Neural cell (in vitro differentiated cells): ENCODE results near the gene LCP1. TPM values are rescaled to one million over a fixed set of nuclear protein-coding genes. Genes with fewer than 3 reads are reported as not detected.

Experiments
- H2AFZ ChIP-seq: fragments of 200-600, 300-800 bp; sonication (generic), shearing (Covaris generic); 2 replicates; pipeline ENCODE4 v1.6.0; 2014; ENCODE audit warnings: low read depth, mild to moderate bottlenecking, antibody characterized with exemption, low read length, moderate library complexity
- H3F3A ChIP-seq: fragments of 200-600 bp; shearing (Covaris generic); 2 replicates; pipeline ENCODE4 v1.6.1; 2016; ENCODE audit warnings: mild to moderate bottlenecking, moderate library complexity, mixed read lengths, antibody characterized with exemption, low read length; ENCODE audit not compliant: insufficient read depth, poor library complexity, severe bottlenecking
- H3K27ac ChIP-seq: fragments of 200-600, 300-800 bp; sonication (generic), shearing (Covaris generic); 2 replicates; pipeline ENCODE4 v1.5.1; 2014; ENCODE audit warnings: mild to moderate bottlenecking, low read length, moderate library complexity
- H3K27me3 ChIP-seq: fragments of 300-800, 200-600 bp; sonication (generic), shearing (Covaris generic); 2 replicates; pipeline ENCODE4 v1.6.0; 2014; ENCODE audit warnings: mild to moderate bottlenecking, low read depth, low read length, moderate library complexity; ENCODE audit not compliant: insufficient read depth
- H3K36me3 ChIP-seq: fragments of 300-800, 200-600 bp; sonication (generic), shearing (Covaris generic); 2 replicates; pipeline ENCODE4 v1.5.1; 2014; ENCODE audit warnings: mild to moderate bottlenecking, antibody characterized with exemption, low read length, moderate library complexity; ENCODE audit not compliant: insufficient read depth
- H3K4me2 ChIP-seq: fragments of 300-800, 200-600 bp; sonication (generic), shearing (Covaris generic); 2 replicates; pipeline ENCODE4 v1.6.0; 2014; ENCODE audit warnings: mild to moderate bottlenecking, low read length
- H3K4me3 ChIP-seq: fragments of 300-800, 200-600 bp; sonication (generic), shearing (Covaris generic); 2 replicates; pipeline ENCODE4 v1.5.1; 2014; ENCODE audit warnings: mild to moderate bottlenecking, low read length, moderate library complexity
- H3K79me2 ChIP-seq: fragments of 200-600 bp; shearing (Covaris generic); replicated peaks from 2 replicates; pipeline ENCODE4 v1.6.0; 2014; ENCODE audit warnings: mild to moderate bottlenecking, low read length, moderate library complexity; ENCODE audit not compliant: insufficient read depth
- H3K9ac ChIP-seq: fragments of 300-800, 200-600 bp; sonication (generic), shearing (Covaris generic); 2 replicates; pipeline ENCODE4 v1.6.1; 2016; ENCODE audit warnings: mild to moderate bottlenecking, low read length, mixed read lengths
- H3K9me2 ChIP-seq: fragments of 200-600 bp; shearing (Covaris generic); 2 replicates; pipeline ENCODE4 v1.6.1; 2016; ENCODE audit warnings: mild to moderate bottlenecking, low read length, mixed read lengths; ENCODE audit not compliant: insufficient read depth
- H3K9me3 ChIP-seq: fragments of 200-600, 300-800 bp; sonication (generic), shearing (Covaris generic); 2 replicates; pipeline ENCODE4 v1.6.1; 2016; ENCODE audit warnings: mild to moderate bottlenecking, mixed run types, low read length, moderate library complexity, mixed read lengths
- H4K20me1 ChIP-seq: fragments of 200-600 bp; shearing (Covaris generic); 2 replicates; pipeline ENCODE4 v1.6.1; 2016; ENCODE audit warnings: mild to moderate bottlenecking, mixed run types; ENCODE audit not compliant: insufficient read depth
- EP300 ChIP-seq: fragments of 450-650 bp; conservative IDR thresholded peaks from 2 replicates; pipeline ENCODE4 v1.6.1; 2014; ENCODE audit warnings: antibody characterized with exemption, mild to moderate bottlenecking, moderate library complexity; ENCODE audit not compliant: poor library complexity, severe bottlenecking
- EZH2 ChIP-seq: fragments of 200-600, 300-800 bp; shearing (Covaris generic), sonication (generic); IDR thresholded peaks from 2 replicates; pipeline ENCODE4 v1.6.1; 2014; ENCODE audit warnings: antibody characterized with exemption, low read length, borderline replicate concordance, mild to moderate bottlenecking; ENCODE audit not compliant: insufficient read depth, poor library complexity, severe bottlenecking
- MXI1 ChIP-seq: fragments of 450-650 bp; conservative IDR thresholded peaks from 2 replicates; pipeline ENCODE4 v1.6.1; 2014; ENCODE audit warnings: antibody characterized with exemption, mild to moderate bottlenecking; ENCODE audit not compliant: poor library complexity, severe bottlenecking
- POLR2AphosphoS5 ChIP-seq: IDR thresholded peaks from 2 replicates; pipeline ENCODE4 v1.6.1; 2012
- RAD21 ChIP-seq: fragments of 450-650 bp; conservative IDR thresholded peaks from 2 replicates; pipeline ENCODE4 v1.6.1; 2014; ENCODE audit warnings: antibody characterized with exemption, mild to moderate bottlenecking, moderate library complexity
- SMC3 ChIP-seq: fragments of 450-650 bp; conservative IDR thresholded peaks from 2 replicates; pipeline ENCODE4 v1.6.1; 2014; ENCODE audit warnings: antibody characterized with exemption, mild to moderate bottlenecking, moderate library complexity; ENCODE audit not compliant: poor library complexity
- TAF1 ChIP-seq: IDR thresholded peaks from 2 replicates; pipeline ENCODE4 v1.6.1; 2012; ENCODE audit warnings: low read depth
- polyA plus RNA-seq: library from polyadenylated mRNA; depleted of rRNA; stranded (reverse); fragments of >200 nt; gene quantifications from 2 replicates; pipeline ENCODE4 v1.2.3, GENCODE V29; 2014
- TF ChIP-seq, protein P1 (sequence below): fragments of 450-650 bp; IDR thresholded peaks from 2 replicates; pipeline ENCODE4 v1.5.1; 2014; ENCODE audit warnings: antibody characterized with exemption, mild to moderate bottlenecking, moderate library complexity; ENCODE audit not compliant: poor library complexity, severe bottlenecking
- TF ChIP-seq, protein P2 (sequence below): IDR thresholded peaks from 2 replicates; pipeline ENCODE4 v1.6.1; 2012; ENCODE audit warnings: borderline replicate concordance

Gene LCP1
- polyA plus RNA-seq, 1 donor from 2014 or later = 0.76 TPM

- no peak for TF ChIP-seq TAF1
- TF ChIP-seq SMC3 = no peak
- no peak for TF ChIP-seq POLR2AphosphoS5
- TF ChIP-seq EP300 = no peak
- TF ChIP-seq RAD21 = no peak
- TF ChIP-seq EZH2 = no peak
- TF ChIP-seq, protein P1, sequence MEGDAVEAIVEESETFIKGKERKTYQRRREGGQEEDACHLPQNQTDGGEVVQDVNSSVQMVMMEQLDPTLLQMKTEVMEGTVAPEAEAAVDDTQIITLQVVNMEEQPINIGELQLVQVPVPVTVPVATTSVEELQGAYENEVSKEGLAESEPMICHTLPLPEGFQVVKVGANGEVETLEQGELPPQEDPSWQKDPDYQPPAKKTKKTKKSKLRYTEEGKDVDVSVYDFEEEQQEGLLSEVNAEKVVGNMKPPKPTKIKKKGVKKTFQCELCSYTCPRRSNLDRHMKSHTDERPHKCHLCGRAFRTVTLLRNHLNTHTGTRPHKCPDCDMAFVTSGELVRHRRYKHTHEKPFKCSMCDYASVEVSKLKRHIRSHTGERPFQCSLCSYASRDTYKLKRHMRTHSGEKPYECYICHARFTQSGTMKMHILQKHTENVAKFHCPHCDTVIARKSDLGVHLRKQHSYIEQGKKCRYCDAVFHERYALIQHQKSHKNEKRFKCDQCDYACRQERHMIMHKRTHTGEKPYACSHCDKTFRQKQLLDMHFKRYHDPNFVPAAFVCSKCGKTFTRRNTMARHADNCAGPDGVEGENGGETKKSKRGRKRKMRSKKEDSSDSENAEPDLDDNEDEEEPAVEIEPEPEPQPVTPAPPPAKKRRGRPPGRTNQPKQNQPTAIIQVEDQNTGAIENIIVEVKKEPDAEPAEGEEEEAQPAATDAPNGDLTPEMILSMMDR = no peak
- no peak for TF ChIP-seq MXI1
- TF ChIP-seq, protein P2, sequence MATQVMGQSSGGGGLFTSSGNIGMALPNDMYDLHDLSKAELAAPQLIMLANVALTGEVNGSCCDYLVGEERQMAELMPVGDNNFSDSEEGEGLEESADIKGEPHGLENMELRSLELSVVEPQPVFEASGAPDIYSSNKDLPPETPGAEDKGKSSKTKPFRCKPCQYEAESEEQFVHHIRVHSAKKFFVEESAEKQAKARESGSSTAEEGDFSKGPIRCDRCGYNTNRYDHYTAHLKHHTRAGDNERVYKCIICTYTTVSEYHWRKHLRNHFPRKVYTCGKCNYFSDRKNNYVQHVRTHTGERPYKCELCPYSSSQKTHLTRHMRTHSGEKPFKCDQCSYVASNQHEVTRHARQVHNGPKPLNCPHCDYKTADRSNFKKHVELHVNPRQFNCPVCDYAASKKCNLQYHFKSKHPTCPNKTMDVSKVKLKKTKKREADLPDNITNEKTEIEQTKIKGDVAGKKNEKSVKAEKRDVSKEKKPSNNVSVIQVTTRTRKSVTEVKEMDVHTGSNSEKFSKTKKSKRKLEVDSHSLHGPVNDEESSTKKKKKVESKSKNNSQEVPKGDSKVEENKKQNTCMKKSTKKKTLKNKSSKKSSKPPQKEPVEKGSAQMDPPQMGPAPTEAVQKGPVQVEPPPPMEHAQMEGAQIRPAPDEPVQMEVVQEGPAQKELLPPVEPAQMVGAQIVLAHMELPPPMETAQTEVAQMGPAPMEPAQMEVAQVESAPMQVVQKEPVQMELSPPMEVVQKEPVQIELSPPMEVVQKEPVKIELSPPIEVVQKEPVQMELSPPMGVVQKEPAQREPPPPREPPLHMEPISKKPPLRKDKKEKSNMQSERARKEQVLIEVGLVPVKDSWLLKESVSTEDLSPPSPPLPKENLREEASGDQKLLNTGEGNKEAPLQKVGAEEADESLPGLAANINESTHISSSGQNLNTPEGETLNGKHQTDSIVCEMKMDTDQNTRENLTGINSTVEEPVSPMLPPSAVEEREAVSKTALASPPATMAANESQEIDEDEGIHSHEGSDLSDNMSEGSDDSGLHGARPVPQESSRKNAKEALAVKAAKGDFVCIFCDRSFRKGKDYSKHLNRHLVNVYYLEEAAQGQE = no peak
These were observed 75.1 kb downstream of the LCP1 start for GRCh38 chr13:46106839-46107371.

DNA sequence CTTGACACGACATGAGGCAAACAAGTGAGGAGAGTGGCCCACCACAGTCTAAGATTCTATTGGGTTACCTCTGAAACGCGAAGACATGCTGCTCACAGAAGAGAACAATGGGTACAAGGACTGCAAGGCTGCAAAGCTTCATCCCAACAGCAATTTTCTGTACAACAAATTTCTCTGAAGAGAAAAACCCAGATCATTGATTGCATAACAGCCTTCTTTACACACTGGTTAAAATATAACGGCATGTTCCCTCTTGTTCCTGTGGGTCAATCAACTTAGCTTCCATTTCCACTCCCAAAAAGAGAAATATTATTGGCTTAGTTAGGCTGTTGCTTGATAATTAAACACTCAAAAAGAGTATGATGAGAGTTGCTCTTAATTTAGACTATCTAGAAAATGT lies 77.1 kb downstream of the LCP1 start, which contains the start of gene CPB2:
CPB2 (minus strand) TSS at position 166 of the 400 bp plus-strand sequence; CDS start at position 142, 24 bp downstream.
- Histone ChIP-seq H3F3A (no peaks in the 10 kb centered on the region), H3K9ac (no peak within 1 kb of the TSS), H3K9me3 (no peaks in the 10 kb centered on the region), H3K79me2 (no peaks in the 10 kb centered on the region), H3K4me2 (no peak within 1 kb of the TSS), H2AFZ (no peak within 1 kb of the TSS), H4K20me1 (no peaks in the 10 kb centered on the region), H3K27me3 (no peaks in the 10 kb centered on the region), H3K27ac (no peak within 1 kb of the TSS), H3K36me3 (no peaks in the 10 kb centered on the region), H3K4me3 (no peak within 1 kb of the TSS), H3K9me2 (no peaks in the 10 kb centered on the region)
- TF ChIP-seq TAF1 = no peak

More at GRCh38 chr13:46106839-46107371, 75.1 kb downstream of the LCP1 start:
- H3K4me3 ChIP-seq = no peak overlapping the region
- no peaks in the 10 kb centered on the region for H4K20me1 ChIP-seq
- H3K9me3 ChIP-seq = no peaks in the 10 kb centered on the region
- H3K9me2 ChIP-seq = no peaks in the 10 kb centered on the region
- H3F3A ChIP-seq = no peaks in the 10 kb centered on the region
- no peak overlapping the region for H3K9ac ChIP-seq
- H3K79me2 ChIP-seq = no peaks in the 10 kb centered on the region
- no peak overlapping the region for H2AFZ ChIP-seq
- H3K36me3 ChIP-seq = no peaks in the 10 kb centered on the region
- no peak overlapping the region for H3K27ac ChIP-seq
- H3K4me2 ChIP-seq = no peak overlapping the region
- H3K27me3 ChIP-seq = no peaks in the 10 kb centered on the region

DNA sequence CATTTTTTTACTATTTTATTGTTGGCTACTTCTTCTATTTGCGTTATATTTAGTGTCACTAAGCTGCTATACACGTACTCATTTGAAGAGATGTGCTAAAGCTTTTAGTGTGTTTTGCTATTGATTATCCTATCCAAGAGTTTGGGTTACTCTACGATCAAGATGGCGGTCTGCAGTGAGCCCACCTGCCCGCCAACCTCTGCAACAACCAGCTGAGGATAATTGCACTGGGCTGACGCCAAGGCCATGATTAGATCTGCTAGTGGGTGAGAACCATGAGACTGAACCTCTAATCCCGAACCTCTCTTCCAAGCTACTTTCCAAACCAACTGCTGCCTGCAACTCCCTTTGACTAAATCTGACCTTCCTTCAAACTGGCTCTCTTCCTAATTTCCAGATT lies 78.9 kb downstream of the LCP1 start:
- Histone ChIP-seq H2AFZ (no peak overlapping the region), H3K9me3 (no peaks in the 10 kb centered on the region), H3K27me3 (no peaks in the 10 kb centered on the region), H3K27ac (no peak overlapping the region), H3K79me2 (no peaks in the 10 kb centered on the region), H4K20me1 (no peaks in the 10 kb centered on the region), H3K9ac (no peak overlapping the region), H3K36me3 (no peaks in the 10 kb centered on the region), H3K9me2 (no peaks in the 10 kb centered on the region), H3K4me2 (no peak overlapping the region), H3F3A (no peaks in the 10 kb centered on the region), H3K4me3 (no peak overlapping the region)
- TF ChIP-seq MXI1 = no peak
- no peak for TF ChIP-seq POLR2AphosphoS5
